H1 (cell line): ENCODE data around the gene PNPLA1. TPM values are rescaled to one million over a fixed set of nuclear protein-coding genes. Genes with fewer than 3 reads are reported as not detected.

Experiments
- CTCF ChIA-PET: fragments of 300-600 bp; sonication (Branson Sonifier 250); formaldehyde crosslinking; loops from one replicate; lab custom pipeline; 2021; ENCODE audit not compliant: partially characterized antibody; lab: Charles Lee
- POLR2A ChIA-PET: fragments of 300-600 bp; sonication (Branson Sonifier 250); formaldehyde crosslinking; loops from one replicate; lab custom pipeline; 2021; ENCODE audit warnings: inconsistent platforms; ENCODE audit not compliant: partially characterized antibody; lab: Charles Lee
- DNase-seq, 2 experiments: peaks; one replicate each; pipeline versions ENCODE4 v3.0.0 to v3.0.0-alpha.2; 2010 to 2022; ENCODE audit warnings: low spot score in 2 of 2, low read depth in 1 of 2, mixed read lengths in 1 of 2
- FAIRE-seq: peaks from 2 replicates; lab custom pipeline; 2011; peaks lifted over from hg19 to GRCh38; lab: Jason Lieb, UNC
- H2AFZ ChIP-seq: 2 replicates; pipeline ENCODE4 v1.8.1; 2012; ENCODE audit warnings: low read length, inconsistent platforms
- H2AK5ac ChIP-seq: 2 replicates; pipeline ENCODE4 v1.6.1; 2013; ENCODE audit warnings: low read depth, low read length
- H2BK120ac ChIP-seq: replicated peaks from 2 replicates; pipeline ENCODE3; 2013; ENCODE audit warnings: low read depth, low read length, inconsistent platforms
- H2BK12ac ChIP-seq: 2 replicates; pipeline ENCODE4 v1.6.1; 2013; ENCODE audit warnings: low read depth, low read length
- H2BK15ac ChIP-seq: 2 replicates; pipeline ENCODE4 v1.6.1; 2013; ENCODE audit warnings: low read length
- H2BK20ac ChIP-seq: 2 replicates; pipeline ENCODE4 v1.6.1; 2013; ENCODE audit warnings: low read length
- H2BK5ac ChIP-seq: 2 replicates; pipeline ENCODE4 v1.6.1; 2013; ENCODE audit warnings: low read depth, low read length
- H3K14ac ChIP-seq: 2 replicates; pipeline ENCODE4 v1.6.1; 2013; ENCODE audit warnings: inconsistent platforms; ENCODE audit not compliant: insufficient read length
- H3K18ac ChIP-seq: 2 replicates; pipeline ENCODE4 v1.6.1; 2013; ENCODE audit warnings: low read length; ENCODE audit errors: extremely low read depth
- H3K23ac ChIP-seq: 2 replicates; pipeline ENCODE4 v1.6.1; 2013; ENCODE audit warnings: inconsistent platforms; ENCODE audit not compliant: insufficient read length
- H3K23me2 ChIP-seq: 2 replicates; pipeline ENCODE4 v1.6.1; 2013; ENCODE audit warnings: low read depth, low read length
- H3K27ac ChIP-seq: 2 replicates; pipeline ENCODE4 v1.6.1; 2011; ENCODE audit warnings: low read depth, low read length, inconsistent platforms
- H3K27me3 ChIP-seq, 4 experiments: replicated peaks in 1 of 4; 1 replicate in 1 of 4; 2 replicates in 3 of 4; pipeline versions ENCODE4 v1.6.1 to v1.8.1; 2011 to 2013; ENCODE audit warnings: low read length in 3 of 4, mild to moderate bottlenecking in 3 of 4, inconsistent platforms in 2 of 4, mixed read lengths in 2 of 4, moderate library complexity in 1 of 4; ENCODE audit not compliant: control insufficient read depth in 3 of 4, insufficient read depth in 3 of 4; ENCODE audit errors: extremely low read depth in 1 of 4
- H3K36me3 ChIP-seq, 4 experiments: 2 replicates each; pipeline versions ENCODE4 v1.6.1 to v1.8.1; 2011 to 2013; ENCODE audit warnings: mild to moderate bottlenecking in 4 of 4, low read length in 3 of 4, moderate library complexity in 2 of 4, control low read depth in 1 of 4, inconsistent platforms in 1 of 4; ENCODE audit not compliant: insufficient read depth in 4 of 4, control insufficient read depth in 2 of 4
- H3K4ac ChIP-seq: replicated peaks from 2 replicates; pipeline ENCODE3; 2013; ENCODE audit warnings: low read length, low read depth, mixed read lengths, inconsistent platforms; ENCODE audit not compliant: insufficient read length
- H3K4me1 ChIP-seq, 4 experiments: replicated peaks in 1 of 4; 1 replicate in 1 of 4; 2 replicates in 3 of 4; pipeline versions ENCODE4 v1.6.1 to v1.8.1; 2011 to 2013; ENCODE audit warnings: low read length in 3 of 4, inconsistent platforms in 2 of 4, mixed read lengths in 1 of 4; ENCODE audit not compliant: insufficient read depth in 4 of 4, control insufficient read depth in 3 of 4
- H3K4me2 ChIP-seq, 2 experiments: 2 replicates each; pipeline versions ENCODE4 v1.6.1 to v1.8.1; 2011 to 2013; ENCODE audit warnings: low read depth in 2 of 2, low read length in 2 of 2, control low read depth in 1 of 2, inconsistent platforms in 1 of 2, mild to moderate bottlenecking in 1 of 2; ENCODE audit not compliant: insufficient read depth in 1 of 2
- H3K4me3 ChIP-seq, 4 experiments: fragments of 200-600, 300-600 bp in 1 of 4; sonication (generic), shearing (Covaris generic), sonication (Bioruptor Twin) in 1 of 4; 2 replicates each; pipeline versions ENCODE4 v1.5.1 to v1.8.1; 2011 to 2016; ENCODE audit warnings: low read length in 4 of 4, low read depth in 3 of 4, control low read depth in 2 of 4, inconsistent platforms in 2 of 4, mild to moderate bottlenecking in 2 of 4, mixed read lengths in 1 of 4, moderate library complexity in 1 of 4; ENCODE audit not compliant: insufficient read depth in 2 of 4; ENCODE audit errors: extremely low read depth in 1 of 4
- H3K56ac ChIP-seq: replicated peaks from 2 replicates; pipeline ENCODE3; 2013; ENCODE audit warnings: low read depth, mild to moderate bottlenecking, mixed read lengths, low read length, inconsistent platforms; ENCODE audit not compliant: insufficient read length
- H3K79me1 ChIP-seq: 2 replicates; pipeline ENCODE4 v1.6.1; 2013; ENCODE audit warnings: low read depth, low read length, control low read depth
- H3K79me2 ChIP-seq, 2 experiments: 2 replicates each; pipeline versions ENCODE4 v1.6.1 to v1.8.1; 2012 to 2013; ENCODE audit warnings: low read length in 2 of 2, mild to moderate bottlenecking in 2 of 2, inconsistent platforms in 1 of 2; ENCODE audit not compliant: insufficient read depth in 2 of 2, control insufficient read depth in 1 of 2
- H3K9ac ChIP-seq, 4 experiments: replicated peaks in 1 of 4; 1 replicate in 1 of 4; 2 replicates in 3 of 4; pipeline versions ENCODE4 v1.6.1 to v1.8.1; 2011 to 2013; ENCODE audit warnings: low read depth in 3 of 4, low read length in 3 of 4, control low read depth in 2 of 4, mild to moderate bottlenecking in 2 of 4, moderate library complexity in 2 of 4, inconsistent platforms in 1 of 4; ENCODE audit errors: extremely low read depth in 1 of 4
- H3K9me3 ChIP-seq, 2 experiments: 2 replicates each; pipeline versions ENCODE4 v1.6.1 to v1.8.1; 2012 to 2013; ENCODE audit warnings: mild to moderate bottlenecking in 2 of 2, moderate library complexity in 2 of 2, control low read depth in 1 of 2, inconsistent platforms in 1 of 2, low read depth in 1 of 2, low read length in 1 of 2, mixed read lengths in 1 of 2; ENCODE audit not compliant: insufficient read depth in 2 of 2
- H4K20me1 ChIP-seq, 2 experiments: replicated peaks in 1 of 2; 2 replicates each; pipeline versions ENCODE3 to v1.8.1; 2011 to 2013; ENCODE audit warnings: inconsistent platforms in 2 of 2, low read length in 2 of 2, mild to moderate bottlenecking in 1 of 2; ENCODE audit not compliant: insufficient read depth in 2 of 2, control insufficient read depth in 1 of 2
- H4K5ac ChIP-seq: 2 replicates; pipeline ENCODE4 v1.6.1; 2013; ENCODE audit warnings: low read length, low read depth, mixed read lengths, inconsistent platforms; ENCODE audit not compliant: insufficient read length
- H4K8ac ChIP-seq: 2 replicates; pipeline ENCODE4 v1.8.0; 2013; ENCODE audit warnings: mild to moderate bottlenecking, moderate library complexity, low read length, inconsistent platforms; ENCODE audit not compliant: insufficient read depth; ENCODE audit errors: extremely low read depth
- H4K91ac ChIP-seq: replicated peaks from 2 replicates; pipeline ENCODE3; 2013; ENCODE audit warnings: low read length, mixed read lengths, inconsistent platforms; ENCODE audit not compliant: insufficient read length
- CEBPB ChIP-seq: IDR thresholded peaks from 2 replicates; pipeline ENCODE4 v1.6.1; 2012; ENCODE audit warnings: low read depth, low read length
- CHD2 ChIP-seq: IDR thresholded peaks from 2 replicates; pipeline ENCODE4 v1.6.1; 2012; ENCODE audit warnings: low read length, improper control_type of control experiment
- FOSL1 ChIP-seq: IDR thresholded peaks from 2 replicates; pipeline ENCODE4 v1.6.1; 2011; ENCODE audit warnings: mild to moderate bottlenecking, low read depth, low read length, moderate library complexity; ENCODE audit not compliant: insufficient read depth
- GTF2F1 ChIP-seq: IDR thresholded peaks from 2 replicates; pipeline ENCODE4 v1.6.1; 2012; ENCODE audit warnings: low read depth, low read length, improper control_type of control experiment, borderline replicate concordance
- KDM1A ChIP-seq: fragments of 200-600, 300-600 bp; sonication (generic); IDR thresholded peaks from 2 replicates; pipeline ENCODE4 v1.7.1; 2016; ENCODE audit warnings: mild to moderate bottlenecking, low read length, borderline replicate concordance
- MAFK ChIP-seq: IDR thresholded peaks from 2 replicates; pipeline ENCODE4 v1.6.1; 2012; ENCODE audit warnings: low read depth, mild to moderate bottlenecking, improper control_type of control experiment, low read length
- NANOG ChIP-seq: IDR thresholded peaks from 2 replicates; pipeline ENCODE4 v1.6.1; 2011; ENCODE audit warnings: low read length, low read depth, mild to moderate bottlenecking, inconsistent platforms; ENCODE audit not compliant: insufficient read depth, poor library complexity, severe bottlenecking
- POLR2AphosphoS5 ChIP-seq: IDR thresholded peaks from 2 replicates; pipeline ENCODE4 v1.6.1; 2011; ENCODE audit warnings: low read depth, low read length
- POU5F1 ChIP-seq: IDR thresholded peaks from 2 replicates; pipeline ENCODE4 v1.6.1; 2011; ENCODE audit warnings: low read depth, mild to moderate bottlenecking, low read length, moderate library complexity
- SIN3A ChIP-seq, 2 experiments: IDR thresholded peaks in 1 of 2; conservative IDR thresholded peaks in 1 of 2; 2 replicates each; pipeline ENCODE4 v1.6.1; 2011 to 2012; ENCODE audit warnings: low read length in 2 of 2, improper control_type of control experiment in 1 of 2, low read depth in 1 of 2, mild to moderate bottlenecking in 1 of 2
- SRF ChIP-seq: IDR thresholded peaks from 2 replicates; pipeline ENCODE4 v1.6.1; 2011; ENCODE audit warnings: mild to moderate bottlenecking, low read depth, low read length, moderate library complexity
- TCF12 ChIP-seq: IDR thresholded peaks from 2 replicates; pipeline ENCODE4 v1.6.1; 2011; ENCODE audit warnings: low read depth, mild to moderate bottlenecking, low read length
- TEAD4 ChIP-seq: IDR thresholded peaks from 2 replicates; pipeline ENCODE4 v1.6.1; 2012; ENCODE audit warnings: low read depth, low read length, inconsistent platforms, mixed read lengths
- WGBS, 2 experiments: shearing (Covaris generic) in 1 of 2; methylation state at CpG; one replicate each; pipeline versions ENCODE4 v1.1.6 to v1.1.7; 2013 to 2015; ENCODE audit warnings: low lambda C conversion rate in 2 of 2, mixed read lengths in 2 of 2, inconsistent platforms in 1 of 2, low coverage in 1 of 2, missing lambda C conversion rate in 1 of 2; ENCODE audit not compliant: insufficient replicate concordance in 2 of 2, insufficient coverage in 1 of 2, insufficient read length in 1 of 2; ENCODE audit errors: extremely low coverage in 1 of 2, missing lambda C conversion rate in 1 of 2; 5-methylcytosine and 5-hydroxymethylcytosine counted together
- polyA plus RNA-seq, 7 experiments: library from polyadenylated mRNA; depleted of rRNA in 3 of 7; stranded (reverse) in 5 of 7; unstranded in 2 of 7; fragments of >200 nt in 5 of 7; fragments of 200-250 nt in 2 of 7; gene quantifications; 1 replicate in 5 of 7; 2 replicates in 1 of 7; 4 replicates in 1 of 7; pipeline versions ENCODE4 v1.2.1 to v1.2.3, GENCODE V29; 2011 to 2013; ENCODE audit warnings: missing spikeins in 2 of 7, mixed read lengths in 2 of 7
- total RNA-seq: library from RNA; stranded (reverse); fragmentation: NEBNext Ultra II Directional; extraction: Animal tissue kit (Norgen Biotek cat#: 25700); gene quantifications from 2 replicates; pipeline ENCODE4 v1.2.1, GENCODE V29; 2021
- TF ChIP-seq, protein P1 (sequence below): IDR thresholded peaks from 2 replicates; pipeline ENCODE4 v1.6.1; 2012; ENCODE audit warnings: inconsistent platforms

Gene PNPLA1
- total and polyA plus RNA-seq, 2 of the 8 experiments (the other 6 are each of a cell fraction or from before 2014, with no cell fraction given) = not detected

DNA sequence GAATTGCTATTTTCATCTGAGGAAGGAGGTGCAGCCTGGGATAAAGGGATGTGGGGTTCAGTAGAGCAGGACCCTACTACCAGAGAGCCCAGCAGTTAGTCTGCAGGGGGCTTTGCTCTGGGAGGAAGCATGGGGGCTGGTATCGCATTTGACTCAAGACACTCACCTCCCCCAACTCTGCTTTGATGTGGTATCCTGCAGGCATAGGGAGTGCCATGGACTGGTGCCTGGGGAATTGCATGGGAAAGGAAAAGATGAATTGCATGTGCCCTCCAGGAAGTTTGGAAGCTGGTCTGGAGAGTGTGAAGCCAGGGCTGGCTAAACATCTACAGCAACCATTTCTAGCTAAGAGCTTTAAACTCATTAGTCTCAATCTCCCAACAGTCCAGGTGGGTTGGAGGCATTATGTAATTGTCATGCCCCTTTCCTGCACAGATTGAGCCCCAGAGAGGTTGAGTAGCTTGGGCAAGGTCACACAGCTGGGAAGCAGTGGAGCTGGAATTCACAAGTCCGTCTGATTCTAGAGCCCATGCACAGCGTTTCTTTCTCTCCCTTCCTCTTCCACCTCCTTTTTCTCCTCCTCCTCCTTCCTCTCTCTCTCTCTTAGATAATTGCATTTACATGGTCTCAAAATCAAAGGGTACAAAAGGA, 26.2 kb upstream of the PNPLA1 start:
- Histone ChIP-seq H3K56ac (no peak overlapping the region), H4K20me1 (no peaks in the 10 kb centered on the region), H3K4me2 (no peak overlapping the region), H3K4ac (no peak overlapping the region), H2AK5ac (no peak overlapping the region), H2BK5ac (no peak overlapping the region), H3K27me3 (no peaks in the 10 kb centered on the region; a peak in 1 of 7 replicates), H4K91ac (peak overlapping the region; percentile 22), H3K9me3 (no peaks in the 10 kb centered on the region), H3K27ac (no peak overlapping the region), H3K36me3 (no peaks in the 10 kb centered on the region), H3K79me2 (no peaks in the 10 kb centered on the region), H4K5ac (no peak overlapping the region), H2BK120ac (no peak overlapping the region), H3K4me1 (peaks cover 6 to 16% (median 12%) of the 10 kb centered on the region in 4 experiments), H2BK20ac (no peak overlapping the region), H3K23me2 (peaks cover 2% of the 10 kb centered on the region), H4K8ac (no peak overlapping the region), H2AFZ (no peak overlapping the region), H2BK12ac (no peak overlapping the region), H3K79me1 (no peaks in the 10 kb centered on the region), H3K18ac (no peak overlapping the region), H3K23ac (no peak overlapping the region), H3K9ac (no peak overlapping the region), H3K14ac (no peak overlapping the region), H2BK15ac (no peak overlapping the region), H3K4me3 (no peak overlapping the region)
- no peak for TF ChIP-seq FOSL1
- no peak for TF ChIP-seq SRF
- TF ChIP-seq, protein P1, sequence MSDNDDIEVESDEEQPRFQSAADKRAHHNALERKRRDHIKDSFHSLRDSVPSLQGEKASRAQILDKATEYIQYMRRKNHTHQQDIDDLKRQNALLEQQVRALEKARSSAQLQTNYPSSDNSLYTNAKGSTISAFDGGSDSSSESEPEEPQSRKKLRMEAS = no peak
- TF ChIP-seq KDM1A = no peak
- TF ChIP-seq POU5F1 = no peak
- no peak for TF ChIP-seq GTF2F1
- TF ChIP-seq TEAD4 = no peak
- no peak for TF ChIP-seq POLR2AphosphoS5
- no peak for TF ChIP-seq SIN3A (conservative IDR thresholded peaks at IDR 0.05 in 1 of 2, IDR thresholded peaks at IDR 0.05 in 1 of 2; ENCODE audit: low read depth in 1 of 2, low read length in 2 of 2)
- no peak for TF ChIP-seq MAFK
- TF ChIP-seq CEBPB = no peak
- TF ChIP-seq CHD2 = no peak
- no peak for TF ChIP-seq NANOG
- no peak for TF ChIP-seq TCF12
- FAIRE-seq = no peak
- CTCF ChIA-PET = interaction anchor here (0.8 to 2.4 kb wide), 9 partner anchors 14 to 59 kb away, joined by 3 to 13 read pairs (median 4); no protein-coding TSS in a partner anchor
- DNase-seq = no peak
- POLR2A ChIA-PET = interaction anchor here (1.7 kb wide), 1 partner anchor 11 kb away, joined by 5 read pairs; no protein-coding TSS in a partner anchor
- WGBS, 2 experiments = 92% methylated on average over 3 of the region's 3 CpGs; no CpG with 5 or more reads in 1 of the 2 experiments
